H9 (cell line): Measurements from ENCODE around the gene MED13L. TPM values are rescaled to one million over a fixed set of nuclear protein-coding genes. Genes with fewer than 3 reads are reported as not detected.

Source experiments
- DNase-seq: peaks from one replicate; pipeline ENCODE4 v3.0.0-alpha.2; 2017
- H2AFZ ChIP-seq: one replicate; pipeline ENCODE4 v1.6.1; 2013; ENCODE audit warnings: mild to moderate bottlenecking, low read length, control low read depth, moderate library complexity
- H2AK5ac ChIP-seq: 2 replicates; pipeline ENCODE4 v1.6.1; 2013; ENCODE audit warnings: low read length, control low read depth, mixed read lengths; ENCODE audit not compliant: insufficient read length
- H2BK120ac ChIP-seq: one replicate; pipeline ENCODE4 v1.6.1; 2013; ENCODE audit warnings: low read depth, mild to moderate bottlenecking, low read length, control low read depth, inconsistent platforms; ENCODE audit not compliant: poor library complexity, severe bottlenecking
- H2BK12ac ChIP-seq: 2 replicates; pipeline ENCODE4 v1.6.1; 2013; ENCODE audit warnings: low read length, control low read depth, mixed read lengths, low read depth; ENCODE audit not compliant: insufficient read length
- H2BK15ac ChIP-seq: 2 replicates; pipeline ENCODE4 v1.6.1; 2013; ENCODE audit warnings: low read depth, low read length, control low read depth
- H2BK20ac ChIP-seq: one replicate; pipeline ENCODE4 v1.6.1; 2013; ENCODE audit warnings: low read depth, mild to moderate bottlenecking, low read length, control low read depth, inconsistent platforms; ENCODE audit not compliant: poor library complexity, severe bottlenecking
- H2BK5ac ChIP-seq: 2 replicates; pipeline ENCODE4 v1.6.1; 2013; ENCODE audit warnings: low read length, control low read depth, mixed read lengths; ENCODE audit not compliant: insufficient read length
- H3K14ac ChIP-seq: 2 replicates; pipeline ENCODE4 v1.6.1; 2013; ENCODE audit warnings: low read length, control low read depth; ENCODE audit not compliant: insufficient read depth
- H3K18ac ChIP-seq: 2 replicates; pipeline ENCODE4 v1.6.1; 2013; ENCODE audit warnings: low read depth, mild to moderate bottlenecking, mixed read lengths, low read length, control low read depth; ENCODE audit not compliant: insufficient read length
- H3K23ac ChIP-seq: 2 replicates; pipeline ENCODE4 v1.6.1; 2013; ENCODE audit warnings: low read length, control low read depth, mixed read lengths, low read depth; ENCODE audit not compliant: insufficient read length
- H3K23me2 ChIP-seq: 2 replicates; pipeline ENCODE4 v1.6.1; 2013; ENCODE audit warnings: low read depth, mild to moderate bottlenecking, mixed read lengths, low read length, control low read depth; ENCODE audit not compliant: insufficient read length, poor library complexity, severe bottlenecking
- H3K27ac ChIP-seq: 2 replicates; pipeline ENCODE4 v1.5.1; 2013; ENCODE audit warnings: low read length, control low read depth, mixed read lengths, low read depth; ENCODE audit not compliant: insufficient read length
- H3K27me3 ChIP-seq: 2 replicates; pipeline ENCODE4 v1.6.1; 2013; ENCODE audit warnings: low read length, control low read depth, inconsistent platforms; ENCODE audit not compliant: insufficient read depth
- H3K4ac ChIP-seq: 2 replicates; pipeline ENCODE4 v1.6.1; 2013; ENCODE audit warnings: low read depth, mild to moderate bottlenecking, control low read depth, inconsistent platforms, low read length, moderate library complexity
- H3K4me1 ChIP-seq: 2 replicates; pipeline ENCODE4 v1.6.1; 2013; ENCODE audit warnings: low read length, control low read depth, inconsistent platforms; ENCODE audit not compliant: insufficient read depth
- H3K4me2 ChIP-seq: 2 replicates; pipeline ENCODE4 v1.6.1; 2013; ENCODE audit warnings: low read length, control low read depth, mixed read lengths; ENCODE audit not compliant: insufficient read length, insufficient read depth
- H3K56ac ChIP-seq: 2 replicates; pipeline ENCODE4 v1.6.1; 2013; ENCODE audit warnings: low read depth, mild to moderate bottlenecking, mixed read lengths, low read length, control low read depth; ENCODE audit not compliant: insufficient read length
- H3K79me1 ChIP-seq: 2 replicates; pipeline ENCODE4 v1.6.1; 2013; ENCODE audit warnings: low read depth, mild to moderate bottlenecking, moderate library complexity, low read length, control low read depth, inconsistent platforms; ENCODE audit not compliant: insufficient read depth, poor library complexity, severe bottlenecking
- H3K79me2 ChIP-seq: 2 replicates; pipeline ENCODE4 v1.6.1; 2013; ENCODE audit warnings: low read length, control low read depth, inconsistent platforms; ENCODE audit not compliant: insufficient read depth
- H3K9ac ChIP-seq: 2 replicates; pipeline ENCODE4 v1.6.1; 2013; ENCODE audit warnings: low read length, control low read depth, mixed read lengths; ENCODE audit not compliant: insufficient read length; ENCODE audit errors: extremely low read depth
- H3K9me3 ChIP-seq: one replicate; pipeline ENCODE4 v1.6.1; 2013; ENCODE audit warnings: low read depth, low read length, inconsistent platforms; ENCODE audit not compliant: control insufficient read depth
- H3T11ph ChIP-seq: one replicate; pipeline ENCODE4 v1.6.1; 2013; ENCODE audit warnings: mild to moderate bottlenecking, low read length, control low read depth, inconsistent platforms
- H4K20me1 ChIP-seq: one replicate; pipeline ENCODE4 v1.6.1; 2013; ENCODE audit not compliant: control insufficient read depth, insufficient read length, insufficient read depth
- H4K5ac ChIP-seq: 2 replicates; pipeline ENCODE4 v1.6.1; 2013; ENCODE audit warnings: low read depth, mild to moderate bottlenecking, mixed read lengths, low read length, control low read depth; ENCODE audit not compliant: insufficient read length
- H4K8ac ChIP-seq: replicated peaks from 2 replicates; pipeline ENCODE4 v1.6.1; 2013; ENCODE audit warnings: low read length, control low read depth, mixed read lengths, low read depth; ENCODE audit not compliant: insufficient read length
- H4K91ac ChIP-seq: 2 replicates; pipeline ENCODE4 v1.6.1; 2013; ENCODE audit warnings: low read depth, mild to moderate bottlenecking, moderate library complexity, mixed read lengths, low read length, control low read depth; ENCODE audit not compliant: insufficient read length
- H3K27ac Mint-ChIP-seq, 3 experiments: 2 replicates in 2 of 3; 3 replicates in 1 of 3; pipeline ENCODE4 v1.8.0; 2020 to 2021; ENCODE audit warnings: mixed read lengths in 3 of 3, mild to moderate bottlenecking in 1 of 3, moderate library complexity in 1 of 3
- H3K27me3 Mint-ChIP-seq: 2 replicates; pipeline ENCODE4 v1.8.0; 2021; ENCODE audit warnings: low read depth, mild to moderate bottlenecking, moderate library complexity, mixed read lengths
- H3K36me3 Mint-ChIP-seq, 3 experiments: 2 replicates in 2 of 3; 3 replicates in 1 of 3; pipeline ENCODE4 v1.8.0; 2020 to 2021; ENCODE audit warnings: low read depth in 3 of 3, mixed read lengths in 3 of 3; ENCODE audit not compliant: insufficient read depth in 1 of 3
- H3K4me1 Mint-ChIP-seq, 2 experiments: 2 replicates each; pipeline ENCODE4 v1.8.0; 2020; ENCODE audit warnings: mixed read lengths in 2 of 2
- H3K4me3 Mint-ChIP-seq, 2 experiments: 2 replicates in 1 of 2; 3 replicates in 1 of 2; pipeline ENCODE4 v1.8.0; 2020 to 2021; ENCODE audit warnings: mild to moderate bottlenecking in 2 of 2, mixed read lengths in 2 of 2, moderate library complexity in 1 of 2
- H3K9me3 Mint-ChIP-seq, 2 experiments: 2 replicates in 1 of 2; 3 replicates in 1 of 2; pipeline ENCODE4 v1.8.0; 2020; ENCODE audit warnings: mild to moderate bottlenecking in 2 of 2, mixed read lengths in 2 of 2, moderate library complexity in 1 of 2
- WGBS: extraction: QIAGEN DNeasy Blood & Tissue Kit; methylation state at CpG from one replicate; pipeline ENCODE4 v1.1.7; 2013; ENCODE audit warnings: missing lambda C conversion rate, low lambda C conversion rate, mixed read lengths; ENCODE audit not compliant: insufficient read length; ENCODE audit errors: extremely low coverage; 5-methylcytosine and 5-hydroxymethylcytosine counted together
- total RNA-seq: library from RNA; stranded (reverse); gene quantifications from 2 replicates; pipeline ENCODE4 v1.2.1, GENCODE V29; 2021
- TF ChIP-seq, protein P1 (sequence below): fragments of 200-600 bp; sonication (generic); conservative IDR thresholded peaks from 3 replicates; pipeline ENCODE4 v1.8.0; 2021; ENCODE audit warnings: antibody characterized with exemption, mild to moderate bottlenecking

Gene MED13L
- total RNA-seq, 1 experiment from 2014 or later: 52.4 TPM

DNA sequence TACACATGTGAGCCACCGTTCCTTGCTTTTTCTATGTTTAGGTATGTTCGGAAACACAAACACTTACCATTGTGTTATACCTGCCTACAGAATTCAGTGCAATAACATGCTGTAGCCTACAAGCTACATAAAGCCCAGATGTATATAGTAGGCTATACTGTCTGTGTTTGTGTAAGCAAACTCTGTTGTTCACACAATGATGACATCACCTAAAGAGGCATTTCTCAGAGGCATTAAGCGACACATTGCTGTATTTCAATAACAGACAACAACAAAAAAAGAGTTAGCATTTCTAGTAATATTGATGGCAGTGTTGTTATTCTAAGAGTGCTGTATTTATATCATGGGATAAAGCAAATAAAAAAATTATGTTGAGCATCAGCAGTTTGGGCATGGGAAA, 70.2 kb downstream of the MED13L start:
- Histone ChIP-seq H2BK5ac (no peak overlapping the region), H3K79me2 (peaks cover 9% of the 10 kb centered on the region; the same call in 1 of the 2 replicates), H3K23ac (no peak overlapping the region), H3K4me2 (no peak overlapping the region), H3K79me1 (peaks cover 7% of the 10 kb centered on the region), H3K4ac (no peak overlapping the region), H2BK20ac (no peak overlapping the region), H3K23me2 (no peaks in the 10 kb centered on the region), H3K9ac (no peak overlapping the region), H2AFZ (no peak overlapping the region), H3K27ac (no peak overlapping the region), H4K5ac (no peak overlapping the region), H3K56ac (no peak overlapping the region), H4K8ac (no peak overlapping the region), H3K14ac (no peak overlapping the region), H2AK5ac (no peak overlapping the region), H2BK12ac (no peak overlapping the region), H4K91ac (no peak overlapping the region), H3K9me3 (no peaks in the 10 kb centered on the region), H2BK15ac (no peak overlapping the region), H3K27me3 (no peaks in the 10 kb centered on the region), H3K18ac (no peak overlapping the region), H3K4me1 (peaks cover 4% of the 10 kb centered on the region; the same call in 1 of the 2 replicates), H4K20me1 (no peaks in the 10 kb centered on the region), H3T11ph (no peak overlapping the region), H2BK120ac (no peak overlapping the region)
- no peak for DNase-seq
- H3K27me3 Mint-ChIP-seq: no peaks in the 10 kb centered on the region
- no peak overlapping the region; a peak in 1 of 7 replicates for H3K27ac Mint-ChIP-seq
- H3K4me1 Mint-ChIP-seq: peaks cover 31 to 53% of the 10 kb centered on the region in 2 experiments
- H3K4me3 Mint-ChIP-seq: no peak overlapping the region
- TF ChIP-seq, protein P1, sequence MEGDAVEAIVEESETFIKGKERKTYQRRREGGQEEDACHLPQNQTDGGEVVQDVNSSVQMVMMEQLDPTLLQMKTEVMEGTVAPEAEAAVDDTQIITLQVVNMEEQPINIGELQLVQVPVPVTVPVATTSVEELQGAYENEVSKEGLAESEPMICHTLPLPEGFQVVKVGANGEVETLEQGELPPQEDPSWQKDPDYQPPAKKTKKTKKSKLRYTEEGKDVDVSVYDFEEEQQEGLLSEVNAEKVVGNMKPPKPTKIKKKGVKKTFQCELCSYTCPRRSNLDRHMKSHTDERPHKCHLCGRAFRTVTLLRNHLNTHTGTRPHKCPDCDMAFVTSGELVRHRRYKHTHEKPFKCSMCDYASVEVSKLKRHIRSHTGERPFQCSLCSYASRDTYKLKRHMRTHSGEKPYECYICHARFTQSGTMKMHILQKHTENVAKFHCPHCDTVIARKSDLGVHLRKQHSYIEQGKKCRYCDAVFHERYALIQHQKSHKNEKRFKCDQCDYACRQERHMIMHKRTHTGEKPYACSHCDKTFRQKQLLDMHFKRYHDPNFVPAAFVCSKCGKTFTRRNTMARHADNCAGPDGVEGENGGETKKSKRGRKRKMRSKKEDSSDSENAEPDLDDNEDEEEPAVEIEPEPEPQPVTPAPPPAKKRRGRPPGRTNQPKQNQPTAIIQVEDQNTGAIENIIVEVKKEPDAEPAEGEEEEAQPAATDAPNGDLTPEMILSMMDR: no peak
- H3K9me3 Mint-ChIP-seq: no peaks in the 10 kb centered on the region
- no peaks in the 10 kb centered on the region for H3K36me3 Mint-ChIP-seq
- WGBS: no CpG with 5 or more reads among the region's 3 CpGs
